ENCODE data around the gene FABP7. TPM values are rescaled to one million over a fixed set of nuclear protein-coding genes. Genes with fewer than 3 reads are reported as not detected.

Gene FABP7
- not detected in 2 replicates for total RNA-seq (ENCODE audit: low replicate concordance)

- no peak for DNase-seq (ENCODE audit: low read depth)
- H3K4me3 ChIP-seq (ENCODE audit: low read depth, low read length) = no peak within 1 kb of the TSS
- TF ChIP-seq CTCF (IDR thresholded peaks at IDR 0.05; ENCODE audit: insufficient read depth, low read length) = no peak
These were observed at the start of gene FABP7 for GRCh38 chr6:122779667-122780066. Gene FABP7, plus strand, starts transcription at chr6:122779716. Its CDS starts 79 bp downstream, at chr6:122779795.

- DNase-seq (ENCODE audit: low read depth) = no peak
- H3K4me3 ChIP-seq (ENCODE audit: low read depth, low read length) = no peak overlapping the region
- no peak for TF ChIP-seq CTCF (IDR thresholded peaks at IDR 0.05; ENCODE audit: insufficient read depth, low read length)
These were observed 49.2 kb upstream of the FABP7 start for GRCh38 chr6:122730334-122730733.

- DNase-seq (ENCODE audit: low read depth) = peak; percentile 71
- peak; percentile 74 for TF ChIP-seq CTCF (IDR thresholded peaks at IDR 0.05; ENCODE audit: insufficient read depth, low read length)
- no peak overlapping the region for H3K4me3 ChIP-seq (ENCODE audit: low read depth, low read length)
These were observed 48.6 kb upstream of the FABP7 start for GRCh38 chr6:122730775-122731386.

- no peak for TF ChIP-seq CTCF (IDR thresholded peaks at IDR 0.05; ENCODE audit: insufficient read depth, low read length)
- H3K4me3 ChIP-seq (ENCODE audit: low read depth, low read length) = no peak overlapping the region
- no peak for DNase-seq (ENCODE audit: low read depth)
These were observed 46.3 kb upstream of the FABP7 start for GRCh38 chr6:122733259-122733658.

GRCh38 chr6:122734529-122735395 is 44.8 kb upstream of the FABP7 start:
- no peak for DNase-seq (ENCODE audit: low read depth)
- H3K4me3 ChIP-seq (ENCODE audit: low read depth, low read length) = no peak overlapping the region
- TF ChIP-seq CTCF (IDR thresholded peaks at IDR 0.05; ENCODE audit: insufficient read depth, low read length) = no peak

GRCh38 chr6:122735582-122735981 is 43.9 kb upstream of the FABP7 start:
- no peak overlapping the region for H3K4me3 ChIP-seq (ENCODE audit: low read depth, low read length)
- TF ChIP-seq CTCF (IDR thresholded peaks at IDR 0.05; ENCODE audit: insufficient read depth, low read length) = no peak
- no peak for DNase-seq (ENCODE audit: low read depth)
